Thyroid gland (tissue), 4 donors: ENCODE results near the gene NRG3.

Experiments used
- POLR2A ChIP-seq, 2 donors: fragments of 450-650 bp; IDR thresholded peaks; one replicate each; pipeline ENCODE4 v1.6.1; 2017; ENCODE audit warnings: antibody characterized with exemption in 2 of 2, mild to moderate bottlenecking in 2 of 2, moderate library complexity in 1 of 2
- TF ChIP-seq, protein P1 (sequence below), 6 experiments: fragments of 200-600 bp in 3 of 6; fragments of 450-650 bp in 3 of 6; sonication (generic) in 3 of 6; IDR thresholded peaks; one replicate each; pipeline ENCODE4 v1.5.1; 2016 to 2019; ENCODE audit warnings: antibody characterized with exemption in 6 of 6, mild to moderate bottlenecking in 2 of 6, inconsistent platforms in 1 of 6, moderate library complexity in 1 of 6

- TF ChIP-seq, protein P1, sequence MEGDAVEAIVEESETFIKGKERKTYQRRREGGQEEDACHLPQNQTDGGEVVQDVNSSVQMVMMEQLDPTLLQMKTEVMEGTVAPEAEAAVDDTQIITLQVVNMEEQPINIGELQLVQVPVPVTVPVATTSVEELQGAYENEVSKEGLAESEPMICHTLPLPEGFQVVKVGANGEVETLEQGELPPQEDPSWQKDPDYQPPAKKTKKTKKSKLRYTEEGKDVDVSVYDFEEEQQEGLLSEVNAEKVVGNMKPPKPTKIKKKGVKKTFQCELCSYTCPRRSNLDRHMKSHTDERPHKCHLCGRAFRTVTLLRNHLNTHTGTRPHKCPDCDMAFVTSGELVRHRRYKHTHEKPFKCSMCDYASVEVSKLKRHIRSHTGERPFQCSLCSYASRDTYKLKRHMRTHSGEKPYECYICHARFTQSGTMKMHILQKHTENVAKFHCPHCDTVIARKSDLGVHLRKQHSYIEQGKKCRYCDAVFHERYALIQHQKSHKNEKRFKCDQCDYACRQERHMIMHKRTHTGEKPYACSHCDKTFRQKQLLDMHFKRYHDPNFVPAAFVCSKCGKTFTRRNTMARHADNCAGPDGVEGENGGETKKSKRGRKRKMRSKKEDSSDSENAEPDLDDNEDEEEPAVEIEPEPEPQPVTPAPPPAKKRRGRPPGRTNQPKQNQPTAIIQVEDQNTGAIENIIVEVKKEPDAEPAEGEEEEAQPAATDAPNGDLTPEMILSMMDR (IDR thresholded peaks at IDR 0.05) = no peak
- no peak for TF ChIP-seq POLR2A (IDR thresholded peaks at IDR 0.05)
Measured at GRCh38 chr10:82922046-82922445, 1047.1 kb downstream of the NRG3 start.
